HL-60/S4 (cell line): ENCODE measurements around the gene RCN2.

Experiments used
- in situ Hi-C: fragments of 300-500 bp; cut with MboI; formaldehyde crosslinking; loops from 2 replicates; pipeline ENCODE4 v1.14.3; 2022; ENCODE audit warnings: low sequenced_read_pairs

RCN2 gene

GRCh38 chr15:76972389-76973361 lies 41.1 kb downstream of the RCN2 start:
- in situ Hi-C loops = loop anchor here (25.0 kb wide), 1 partner anchor 540 kb away; no protein-coding TSS in a partner anchor

- in situ Hi-C loops = loop anchor here (25.0 kb wide), 1 partner anchor 539 kb away; no protein-coding TSS in a partner anchor
These were observed 41.8 kb downstream of the RCN2 start for GRCh38 chr15:76973362-76973743.

DNA sequence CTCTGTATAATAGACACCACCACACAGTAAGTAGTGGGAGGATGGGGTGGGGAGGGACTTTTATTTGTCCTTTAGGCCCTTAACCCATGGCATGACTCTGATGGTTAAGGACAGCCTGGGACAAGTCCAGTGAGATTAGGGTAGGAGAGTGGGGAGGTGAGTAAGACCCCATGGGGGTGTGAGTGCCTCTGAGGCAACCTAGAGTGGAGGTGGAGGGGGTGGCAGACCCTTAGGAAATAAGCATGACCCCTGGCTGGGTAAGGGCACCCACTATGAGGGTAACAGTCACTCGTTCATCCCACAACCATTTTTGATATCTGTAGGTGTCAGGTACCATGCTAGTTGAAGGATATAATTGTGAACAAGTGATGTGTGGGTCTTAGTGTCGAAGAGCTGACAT lies 42.4 kb downstream of the RCN2 start:
- in situ Hi-C loops = loop anchor here (25.0 kb wide), 1 partner anchor 538 kb away; no protein-coding TSS in a partner anchor

GRCh38 chr15:76974456-76975036 lies 43.0 kb downstream of the RCN2 start:
- in situ Hi-C loops = loop anchor here (25.0 kb wide), 1 partner anchor 538 kb away; no protein-coding TSS in a partner anchor

GRCh38 chr15:76976141-76976540 lies 44.6 kb downstream of the RCN2 start:
- in situ Hi-C loops = no loop called here

- in situ Hi-C loops = no loop called here
These were observed 45.2 kb downstream of the RCN2 start for GRCh38 chr15:76976572-76977270.

DNA sequence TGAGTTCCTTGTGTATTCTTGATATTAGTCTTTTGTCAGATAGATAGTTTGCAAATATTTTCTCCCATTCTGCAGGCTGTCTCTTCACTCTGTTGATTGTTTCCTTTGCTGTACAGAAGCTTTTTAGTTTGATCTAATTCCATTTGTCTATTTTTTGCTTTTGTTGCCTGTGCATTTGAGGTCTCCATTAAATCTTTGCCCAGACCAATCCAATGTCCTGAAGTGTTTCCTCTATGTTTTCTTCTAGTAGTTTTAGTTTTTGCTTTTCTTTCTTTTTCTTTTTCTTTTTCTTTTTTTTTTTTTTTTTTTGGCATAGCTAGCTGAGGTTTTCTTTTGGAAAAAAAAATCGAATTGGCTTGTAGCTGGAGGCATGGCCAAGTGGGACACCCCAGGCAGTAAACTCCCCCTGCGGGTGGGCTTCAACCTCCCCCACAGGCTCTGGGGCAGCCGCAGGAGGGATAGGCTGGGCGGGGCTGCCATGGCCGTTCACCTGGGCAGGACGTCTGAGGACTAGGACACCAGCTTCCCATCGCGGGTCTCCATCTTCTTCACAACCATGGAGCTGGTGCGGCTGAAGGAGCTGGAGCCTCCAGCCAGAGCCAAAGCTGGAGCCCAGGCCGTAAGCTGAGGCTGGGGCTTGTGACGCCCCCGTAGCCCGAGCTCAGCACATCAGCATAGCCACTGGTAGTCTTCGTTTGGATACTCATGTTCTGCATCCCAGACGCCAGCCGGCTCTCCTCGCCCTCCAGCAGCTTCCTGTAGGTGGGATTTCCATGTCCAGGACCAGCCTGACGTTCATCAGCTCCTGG lies 47.2 kb downstream of the RCN2 start:
- in situ Hi-C loops = no loop called here

- in situ Hi-C loops = no loop called here
These were observed 47.9 kb downstream of the RCN2 start for GRCh38 chr15:76979331-76979925.

DNA sequence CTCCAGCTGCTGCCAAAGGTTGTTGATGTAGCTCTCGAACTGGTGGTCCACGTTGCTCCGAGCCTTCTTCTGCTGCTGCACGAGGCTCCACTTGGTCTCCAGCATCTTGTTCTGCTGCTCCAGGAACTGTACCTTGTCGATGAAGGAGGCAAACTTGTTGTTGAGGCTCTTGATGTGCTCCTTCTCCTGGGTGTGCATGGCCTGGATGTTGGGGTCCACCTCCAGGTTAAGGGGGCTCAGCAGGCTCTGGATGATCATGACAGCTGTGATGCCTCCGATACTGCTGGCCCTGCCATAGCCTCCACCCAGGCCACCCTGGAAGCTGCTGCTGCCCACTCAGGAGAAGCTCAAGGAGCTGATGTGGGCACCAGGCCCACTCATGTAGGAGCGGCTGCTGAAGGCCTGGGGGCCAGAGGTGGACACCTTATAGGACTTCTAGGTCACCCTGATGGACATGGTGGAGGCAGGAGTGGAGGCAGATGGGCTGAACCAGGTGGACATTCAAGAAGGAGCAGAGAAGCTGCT lies 48.5 kb downstream of the RCN2 start:
- in situ Hi-C loops = no loop called here

GRCh38 chr15:76982356-76982755 lies 50.8 kb downstream of the RCN2 start:
- in situ Hi-C loops = no loop called here

DNA sequence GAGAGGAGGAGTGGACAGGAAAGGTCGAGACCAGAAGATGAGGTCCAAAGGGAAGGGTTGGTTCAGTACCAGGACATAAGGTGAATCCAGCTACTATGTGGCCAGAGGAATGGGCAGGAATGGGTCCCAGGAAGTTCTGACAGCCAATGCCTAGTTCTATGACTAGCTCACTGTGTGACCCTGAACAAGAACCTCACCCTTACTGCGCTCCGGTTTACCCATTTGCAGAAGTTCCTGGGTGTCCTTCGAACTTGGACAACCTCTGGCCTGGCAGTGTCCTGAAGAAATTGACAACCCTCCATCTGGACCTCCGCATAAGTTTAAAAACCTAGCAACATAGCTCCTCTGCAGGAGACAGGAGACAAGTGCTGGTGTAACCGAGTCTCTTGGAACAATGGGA lies 51.2 kb downstream of the RCN2 start:
- in situ Hi-C loops = no loop called here

DNA sequence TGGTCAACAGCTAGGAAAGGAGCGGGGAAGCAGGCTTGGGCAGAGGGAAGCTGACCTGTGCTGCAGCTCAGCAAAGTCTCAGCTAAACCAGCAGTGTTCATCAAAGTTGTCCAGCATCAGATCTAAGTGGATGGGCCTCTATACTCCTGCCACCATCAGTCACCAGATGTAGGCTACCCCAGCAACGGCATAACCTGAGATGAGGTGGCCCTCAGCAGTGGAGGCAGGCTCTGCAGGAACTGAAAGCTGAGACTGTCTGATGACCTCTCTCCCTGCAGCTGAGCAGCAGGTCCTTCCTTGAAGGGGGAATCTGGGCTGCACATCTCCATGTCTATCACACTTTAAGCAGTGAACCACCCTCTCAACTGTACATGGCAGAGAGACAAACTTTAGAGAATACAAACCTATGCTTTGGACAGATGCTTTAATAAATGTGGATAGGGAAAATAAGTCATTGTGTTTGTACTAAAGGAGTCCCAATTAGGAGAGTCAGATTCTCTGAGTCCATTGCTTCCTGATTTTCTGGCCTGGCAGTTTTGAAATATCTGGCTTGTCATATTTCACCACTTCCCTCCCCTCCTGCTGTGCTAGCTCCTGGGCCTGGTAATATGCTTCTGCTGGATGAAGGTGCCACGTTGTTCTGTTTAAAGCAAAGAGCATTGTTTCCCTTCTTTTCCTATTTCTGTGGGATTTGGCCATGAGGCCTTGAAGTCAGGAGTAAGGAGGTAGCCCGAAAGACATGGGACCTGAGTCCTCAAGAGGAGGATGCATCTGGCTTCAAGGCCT lies 52.2 kb downstream of the RCN2 start:
- in situ Hi-C loops = no loop called here

- in situ Hi-C loops = loop anchor here (5.0 kb wide), 1 partner anchor 41 kb away; no protein-coding TSS in a partner anchor
These were observed 55.2 kb downstream of the RCN2 start for GRCh38 chr15:76986743-76987142.

GRCh38 chr15:76987276-76987675 lies 55.7 kb downstream of the RCN2 start:
- in situ Hi-C loops = loop anchor here (5.0 kb wide), 1 partner anchor 40 kb away; no protein-coding TSS in a partner anchor

- in situ Hi-C loops = loop anchor here (5.0 kb wide), 1 partner anchor 39 kb away; no protein-coding TSS in a partner anchor
These were observed 56.6 kb downstream of the RCN2 start for GRCh38 chr15:76987896-76988860.

DNA sequence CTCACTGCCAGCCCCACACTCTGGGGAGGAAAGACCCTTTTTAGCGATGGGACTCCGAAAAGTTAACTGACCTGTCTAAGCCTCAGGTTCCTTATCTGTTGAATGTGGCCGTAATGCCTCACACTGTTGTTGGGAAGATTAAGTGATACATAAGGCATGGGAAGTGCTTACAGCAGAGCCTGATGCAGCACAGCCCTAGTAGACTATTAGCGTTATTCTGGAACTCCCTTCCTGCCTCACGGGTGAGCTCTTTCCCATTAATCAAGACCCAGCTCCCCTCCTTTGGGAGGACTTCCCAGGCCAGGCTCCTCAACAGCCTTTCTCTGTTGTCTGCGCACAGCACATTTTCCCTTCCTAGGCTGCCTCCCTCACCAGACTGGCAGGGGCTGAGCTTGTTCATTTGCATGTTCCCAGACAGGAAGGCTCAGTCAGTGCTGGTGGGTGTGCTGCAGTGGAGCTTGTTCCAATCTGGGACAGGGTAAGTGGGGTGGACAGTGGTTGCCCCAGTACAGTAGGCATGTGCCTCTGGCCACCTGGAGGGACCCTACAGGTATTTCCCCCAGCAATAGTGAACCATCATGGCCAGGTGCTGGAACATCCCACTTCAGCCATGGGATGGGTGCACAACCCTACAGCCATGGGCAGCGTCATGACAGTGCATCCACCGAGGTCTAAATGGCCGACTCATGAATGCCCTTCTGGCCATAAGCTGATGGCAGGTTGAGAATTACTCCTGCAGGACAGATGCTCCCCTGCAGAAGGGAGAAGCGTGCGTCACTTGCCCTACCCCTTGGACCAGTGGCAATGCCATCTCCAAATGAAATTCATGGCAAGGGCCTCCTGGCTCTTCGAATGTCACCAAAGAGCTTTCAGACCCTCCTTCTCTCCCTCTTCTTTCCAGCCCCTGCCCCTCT lies 57.6 kb downstream of the RCN2 start:
- in situ Hi-C loops = loop anchor here (5.0 kb wide), 1 partner anchor 38 kb away; no protein-coding TSS in a partner anchor

DNA sequence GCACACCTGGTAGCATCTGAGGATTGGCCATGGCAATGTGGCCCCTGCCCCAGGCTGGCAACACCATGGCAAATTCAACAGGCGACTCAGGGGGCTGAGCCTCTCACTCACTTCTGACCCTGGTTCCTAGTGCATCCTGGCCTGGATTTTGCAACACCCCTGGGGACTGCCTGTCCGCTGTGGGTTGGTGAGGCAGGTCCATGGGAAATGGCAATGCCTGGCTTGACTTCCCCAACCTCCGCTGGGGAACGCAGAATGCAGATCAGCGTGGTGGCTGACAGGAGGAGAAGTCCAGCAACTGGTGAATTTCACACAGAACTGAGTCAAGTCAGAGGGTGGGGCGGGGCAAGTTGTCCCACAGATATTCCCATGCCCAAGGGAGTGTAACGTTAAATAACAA lies 59.5 kb downstream of the RCN2 start:
- in situ Hi-C loops = no loop called here
